OCI-LY1 (cell line): ENCODE measurements around the gene RPL12.

Source experiments
- CTCF ChIP-seq: fragments of 200-600 bp; sonication (generic), shearing (Covaris generic); IDR thresholded peaks from 2 replicates; pipeline ENCODE4 v1.5.1; 2017; ENCODE audit warnings: mild to moderate bottlenecking, antibody characterized with exemption, low read length, moderate library complexity, mixed read lengths
- EZH2 ChIP-seq: fragments of 200-600 bp; sonication (generic), shearing (Covaris generic); IDR thresholded peaks from 2 replicates; pipeline ENCODE4 v1.8.0; 2017; ENCODE audit warnings: borderline replicate concordance, mixed run types, mild to moderate bottlenecking, antibody characterized with exemption, low read length, moderate library complexity, mixed read lengths

- no peak for TF ChIP-seq EZH2
- no peak for TF ChIP-seq CTCF
Observed at GRCh38 chr9:127467621-127468020, 16.4 kb upstream of the RPL12 start.
